Right kidney (tissue), 1 donor: ENCODE measurements around the gene PIWIL4.
A peak's percentile ranks its signal among the peaks of the same experiment; 100 is the strongest.
"Not testable (repeated sequence)": the region's sequence is repeated elsewhere in the genome, so short reads cannot be mapped to it uniquely, and the experiment has no call there.

ENCODE experiments used
- DNase-seq: peaks from one replicate; pipeline ENCODE4 v3.0.0-alpha.2; 2016

PIWIL4 gene

DNA sequence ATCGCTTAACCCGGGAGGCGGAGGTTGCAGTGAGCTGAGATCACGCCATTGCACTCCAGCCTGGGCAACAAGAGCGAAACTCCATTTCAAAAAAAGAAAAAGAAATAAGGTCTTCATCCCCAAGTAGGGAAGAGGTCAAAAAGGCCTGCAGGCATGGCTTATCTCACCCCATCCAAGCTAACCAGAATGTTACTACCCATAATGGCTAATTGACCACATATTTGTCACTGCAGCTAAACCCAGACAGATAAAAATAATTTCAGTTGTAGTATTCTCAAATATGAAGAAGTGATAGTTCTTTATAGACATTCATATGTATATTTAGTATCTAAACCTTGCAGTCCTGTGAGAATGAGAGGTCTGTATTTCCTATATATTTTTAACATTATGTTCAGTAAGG is 17.8 kb downstream of the PIWIL4 start:
- no peak for DNase-seq

DNA sequence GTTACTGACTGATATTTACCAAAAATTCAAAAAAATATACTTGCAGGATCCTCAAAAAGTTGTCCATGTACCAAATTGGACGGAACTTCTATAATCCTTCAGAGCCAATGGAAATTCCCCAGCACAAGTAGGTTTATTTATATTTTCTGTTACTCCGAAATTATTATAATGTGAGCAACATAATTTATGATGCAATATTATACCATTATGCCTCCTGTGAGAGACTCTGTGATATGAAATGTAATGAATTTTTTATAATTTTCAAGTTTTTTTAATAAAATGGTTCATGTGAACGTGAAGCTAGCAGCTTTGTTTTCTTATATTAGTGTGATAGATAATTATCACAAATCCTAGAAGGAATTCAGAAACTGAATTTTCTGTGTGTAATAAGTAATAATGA is 18.2 kb downstream of the PIWIL4 start:
- no peak for DNase-seq

DNA sequence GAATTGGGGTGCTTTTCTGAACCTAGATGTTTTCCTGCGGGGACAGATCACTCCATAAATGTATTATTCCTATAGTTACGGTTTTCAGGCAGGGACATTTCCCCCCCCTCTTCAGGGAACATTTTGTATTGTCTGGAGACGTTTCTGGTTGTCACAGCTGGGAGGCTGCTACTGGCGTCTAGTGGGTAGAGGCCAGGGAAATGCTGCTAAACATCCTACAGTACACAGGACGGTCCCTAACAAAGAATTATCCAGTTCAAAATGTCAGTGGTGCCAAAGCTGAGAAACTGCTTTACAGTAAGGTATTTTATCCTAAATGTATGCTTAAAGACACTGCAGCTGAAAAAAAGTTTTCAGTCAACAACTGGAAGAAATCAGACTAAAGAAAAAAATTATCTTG is 19.4 kb downstream of the PIWIL4 start:
- DNase-seq, result no peak

DNA sequence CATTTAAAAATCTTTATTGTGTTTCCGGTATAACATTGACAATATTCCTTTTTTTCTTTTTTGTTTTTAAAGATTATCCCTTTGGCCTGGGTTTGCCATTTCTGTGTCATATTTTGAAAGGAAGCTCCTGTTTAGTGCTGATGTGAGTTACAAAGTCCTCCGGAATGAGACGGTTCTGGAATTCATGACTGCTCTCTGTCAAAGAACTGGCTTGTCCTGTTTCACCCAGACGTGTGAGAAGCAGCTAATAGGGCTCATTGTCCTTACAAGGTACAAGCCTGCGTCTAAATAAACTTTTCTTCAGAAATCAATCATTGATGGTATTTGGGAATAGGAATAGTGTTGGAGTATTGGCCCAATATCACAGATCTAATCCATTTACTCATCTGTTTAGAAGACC is 19.8 kb downstream of the PIWIL4 start:
- no peak for DNase-seq

DNA sequence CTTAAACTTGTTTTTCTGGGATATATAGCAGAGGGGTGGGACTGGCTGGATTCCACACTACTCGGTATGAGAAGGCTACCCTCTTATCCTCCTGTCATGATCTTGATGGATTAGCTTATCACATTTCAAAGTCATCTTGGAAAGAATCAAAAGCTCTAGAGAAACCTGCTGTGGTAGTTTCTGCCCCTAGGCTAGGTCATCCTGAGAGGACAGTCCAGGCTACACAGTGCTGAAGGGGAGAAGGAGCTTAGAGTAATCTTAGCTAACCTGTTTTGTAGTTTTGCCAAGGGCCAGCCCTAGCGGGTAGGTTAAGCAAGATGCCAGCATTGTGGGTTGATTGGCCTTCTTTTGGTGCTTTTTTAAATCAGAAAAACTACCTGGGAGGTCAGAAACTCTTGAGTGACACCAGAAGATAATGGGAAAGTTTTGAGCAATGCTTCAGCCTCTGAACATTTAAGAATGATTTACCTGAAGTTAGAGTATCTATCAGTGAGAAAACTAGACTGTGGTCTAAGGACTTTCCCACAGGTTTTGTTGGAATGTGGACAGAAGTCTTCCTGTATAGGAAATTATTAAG is 21.3 kb downstream of the PIWIL4 start:
- no peak for DNase-seq

DNA sequence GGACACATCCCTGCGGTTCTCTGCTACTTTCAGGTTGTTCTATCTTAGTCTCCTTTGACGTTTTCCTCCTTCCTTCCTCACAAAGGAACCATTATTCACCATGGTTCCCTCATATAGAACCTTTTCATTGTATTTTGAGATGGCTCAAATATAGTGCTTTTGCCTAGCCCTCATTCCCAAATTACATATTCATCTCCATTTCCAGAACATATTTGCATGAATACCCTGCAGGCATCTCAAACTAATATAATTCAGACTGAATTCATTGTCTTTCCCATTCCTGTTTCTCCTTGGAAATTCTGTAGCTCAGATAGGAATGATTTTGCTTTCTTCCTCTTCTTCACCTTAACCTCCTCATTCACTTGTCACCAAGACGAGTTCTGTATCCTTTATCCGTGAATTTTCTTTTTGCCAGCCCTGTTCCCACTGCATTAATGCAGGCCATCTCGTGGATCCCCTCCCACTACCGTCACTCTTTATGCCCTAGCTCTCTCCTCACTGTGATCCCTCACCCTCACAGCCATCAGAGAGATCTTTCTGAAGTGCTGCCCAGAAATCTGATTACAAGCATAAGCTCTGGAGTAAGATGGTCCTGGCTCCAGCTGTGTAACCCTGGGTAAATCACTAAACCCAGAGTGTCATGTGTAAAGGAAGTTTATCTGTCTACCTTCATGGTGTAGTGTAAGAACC is 23.3 kb downstream of the PIWIL4 start:
- no peak for DNase-seq

DNA sequence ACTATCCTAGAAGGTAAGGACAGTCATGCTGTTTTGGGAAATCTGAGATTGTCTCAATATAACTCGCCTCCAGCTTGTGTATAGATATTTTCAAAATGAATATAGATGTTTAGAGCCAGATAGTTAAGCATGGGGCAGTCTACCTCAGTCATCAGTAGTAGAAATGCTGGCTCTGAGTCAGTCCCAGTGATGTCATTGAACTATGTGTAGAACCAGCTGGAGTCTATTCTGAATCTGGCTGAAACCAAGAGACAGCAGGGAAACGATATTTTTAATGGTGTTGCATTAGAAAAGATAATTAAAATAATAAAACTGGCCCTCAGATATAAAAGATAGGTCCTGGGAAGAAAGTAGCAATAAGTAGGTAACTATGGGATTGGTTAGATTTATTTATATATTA is 25.9 kb downstream of the PIWIL4 start:
- no peak for DNase-seq

DNA sequence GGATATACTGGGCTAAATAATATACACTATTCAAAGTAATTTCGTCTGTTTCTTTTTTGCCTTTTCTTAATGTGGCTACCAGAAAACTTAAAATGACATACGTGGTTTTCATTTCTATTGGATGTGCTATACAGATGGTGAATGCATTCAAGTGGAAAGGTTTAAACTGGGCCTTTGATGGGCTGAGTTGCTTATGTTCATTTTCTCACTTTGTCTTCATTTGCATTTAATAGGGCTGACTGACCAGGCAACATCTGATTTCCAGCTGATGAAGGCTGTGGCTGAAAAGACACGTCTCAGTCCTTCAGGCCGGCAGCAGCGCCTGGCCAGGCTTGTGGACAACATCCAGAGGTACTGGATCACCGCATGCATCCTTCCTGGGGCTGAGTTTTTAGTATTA is 27.9 kb downstream of the PIWIL4 start:
- no peak for DNase-seq

DNA sequence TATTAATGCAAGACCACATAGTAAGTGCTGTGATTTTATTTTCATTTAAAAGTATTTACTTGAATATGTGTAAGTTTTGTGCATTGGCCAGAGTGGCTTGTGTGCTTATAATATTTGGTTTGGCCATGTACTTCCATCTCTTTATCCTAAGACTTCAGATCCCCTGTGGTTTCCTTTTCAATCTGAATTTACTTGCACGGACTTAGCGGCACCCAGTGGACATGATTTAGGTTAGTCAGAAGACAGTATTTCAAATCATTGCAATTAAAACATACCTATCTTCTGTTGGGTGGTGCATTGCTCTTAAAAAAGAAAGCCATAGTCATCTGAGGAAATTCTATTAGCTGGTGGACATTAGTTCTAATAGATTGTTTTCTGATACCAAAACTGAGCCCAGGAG is 30.7 kb downstream of the PIWIL4 start:
- no peak for DNase-seq

DNA sequence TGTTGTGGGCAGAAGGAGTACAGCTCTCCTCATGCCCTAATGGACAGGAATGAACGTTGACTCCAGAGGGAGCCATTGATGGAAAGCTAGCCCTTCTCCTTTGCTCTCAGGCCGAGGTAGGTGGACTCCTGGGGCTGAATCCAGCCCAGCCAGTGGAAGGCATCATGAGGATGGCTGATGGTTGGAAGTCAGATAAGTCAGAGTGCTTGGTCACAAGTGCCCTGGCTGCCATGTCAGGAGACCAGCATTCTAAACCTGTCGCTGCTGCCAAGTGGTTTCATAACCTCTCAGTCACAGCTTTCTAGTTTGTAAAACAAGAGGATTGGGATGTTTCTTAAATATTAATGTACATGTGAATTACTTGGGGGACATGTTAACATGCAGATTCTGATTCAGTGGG is 32.3 kb downstream of the PIWIL4 start:
- no peak for DNase-seq

DNA sequence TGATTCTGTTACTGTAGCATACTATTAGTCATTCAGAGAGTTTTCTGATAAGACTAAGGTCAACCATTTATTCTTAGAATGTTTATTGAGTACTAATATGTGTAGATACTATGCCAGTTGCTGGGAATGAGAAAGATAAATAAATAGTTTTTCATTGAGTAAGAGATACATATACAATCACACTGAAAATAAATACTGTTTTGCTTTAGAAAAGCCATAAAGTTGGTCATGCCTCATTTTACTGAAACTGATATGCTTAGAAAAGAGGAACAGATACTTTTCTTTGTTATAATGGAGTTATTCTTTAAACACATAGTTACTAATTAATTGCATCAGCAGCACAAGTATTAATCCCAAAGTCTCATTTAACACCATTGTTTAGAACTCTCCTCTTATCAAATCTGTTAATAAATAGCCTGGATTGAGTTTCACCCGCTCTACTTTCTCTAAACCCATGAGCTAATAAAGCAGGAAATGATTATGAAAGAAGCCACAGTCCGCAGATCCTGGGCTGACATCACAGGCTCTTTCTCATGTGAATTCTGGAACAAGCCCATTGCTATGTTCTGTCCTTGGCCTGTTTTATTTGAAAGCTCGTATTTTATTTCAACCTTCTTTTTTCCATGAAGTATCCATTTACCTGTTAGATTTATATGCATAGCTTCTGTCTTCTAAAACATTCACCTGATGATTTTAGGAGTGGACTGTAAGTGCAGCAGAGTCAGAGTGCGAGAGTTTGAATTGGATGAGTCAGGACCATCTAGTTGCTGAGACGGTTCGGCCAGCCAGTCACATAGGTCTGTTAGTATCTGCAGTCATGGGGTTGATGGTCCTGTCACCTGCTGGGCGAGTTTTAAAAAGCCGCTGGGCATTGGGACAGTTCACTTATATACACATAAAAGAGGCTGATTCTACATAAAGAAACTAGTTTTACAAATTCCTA is 35.5 kb downstream of the PIWIL4 start:
- DNase-seq, result peak; percentile 41

DNA sequence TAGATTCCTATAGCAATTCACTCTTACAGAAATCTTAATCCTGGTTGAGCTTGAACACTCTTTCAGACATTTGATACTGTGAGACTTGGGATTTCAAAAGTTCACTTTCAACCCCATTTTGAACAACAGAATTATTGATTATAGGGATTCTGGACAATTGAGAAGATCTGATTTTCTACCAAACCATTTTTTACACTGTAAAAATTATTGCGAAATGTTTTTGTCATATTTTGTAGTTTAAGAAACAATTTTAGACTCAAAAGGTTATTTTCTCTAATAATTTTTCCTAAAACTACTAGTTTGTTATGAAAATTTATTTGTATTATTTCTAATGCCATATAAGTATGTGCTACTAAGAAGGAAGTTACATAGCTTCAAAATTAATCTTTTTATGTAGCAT is 36.4 kb downstream of the PIWIL4 start:
- no peak for DNase-seq

DNA sequence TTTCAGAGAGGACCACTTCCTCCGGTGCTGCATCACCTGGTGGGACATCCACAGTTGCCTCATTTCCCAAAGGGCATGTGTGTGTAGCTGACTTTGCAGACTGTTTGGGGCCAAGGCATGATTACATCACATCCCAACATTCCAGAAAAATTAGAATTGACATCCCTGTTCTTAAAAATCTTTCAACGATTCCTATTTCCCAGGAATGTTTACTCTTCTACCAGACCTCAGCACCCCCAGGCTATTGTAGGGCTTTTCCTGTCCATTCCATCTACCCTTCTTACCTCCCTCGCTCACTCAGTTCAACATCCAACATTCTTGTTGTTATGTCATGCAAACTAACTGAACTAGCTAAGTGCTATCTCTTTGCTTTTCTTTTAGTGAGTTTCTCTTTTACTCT is 37.3 kb downstream of the PIWIL4 start:
- no peak for DNase-seq

DNA sequence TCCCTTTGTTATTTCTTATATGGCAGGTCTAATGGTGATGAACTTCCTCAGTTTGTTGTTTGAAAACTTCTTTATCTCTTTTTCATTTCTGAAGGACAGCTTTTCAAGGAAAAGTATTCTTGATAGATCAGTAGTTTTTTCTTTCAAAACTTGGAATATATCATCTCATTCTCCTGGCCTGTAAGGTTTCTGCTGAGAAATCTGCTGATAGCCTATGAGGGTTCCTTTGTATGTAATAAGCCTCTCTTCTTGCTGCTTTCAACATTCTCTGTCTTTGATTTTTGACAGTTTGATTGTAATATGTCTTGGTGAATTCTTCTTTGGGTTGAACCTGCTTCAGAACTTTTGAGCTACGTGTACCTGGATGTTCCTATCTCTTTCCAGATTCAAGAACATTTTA is 46.0 kb downstream of the PIWIL4 start:
- no peak for DNase-seq

DNA sequence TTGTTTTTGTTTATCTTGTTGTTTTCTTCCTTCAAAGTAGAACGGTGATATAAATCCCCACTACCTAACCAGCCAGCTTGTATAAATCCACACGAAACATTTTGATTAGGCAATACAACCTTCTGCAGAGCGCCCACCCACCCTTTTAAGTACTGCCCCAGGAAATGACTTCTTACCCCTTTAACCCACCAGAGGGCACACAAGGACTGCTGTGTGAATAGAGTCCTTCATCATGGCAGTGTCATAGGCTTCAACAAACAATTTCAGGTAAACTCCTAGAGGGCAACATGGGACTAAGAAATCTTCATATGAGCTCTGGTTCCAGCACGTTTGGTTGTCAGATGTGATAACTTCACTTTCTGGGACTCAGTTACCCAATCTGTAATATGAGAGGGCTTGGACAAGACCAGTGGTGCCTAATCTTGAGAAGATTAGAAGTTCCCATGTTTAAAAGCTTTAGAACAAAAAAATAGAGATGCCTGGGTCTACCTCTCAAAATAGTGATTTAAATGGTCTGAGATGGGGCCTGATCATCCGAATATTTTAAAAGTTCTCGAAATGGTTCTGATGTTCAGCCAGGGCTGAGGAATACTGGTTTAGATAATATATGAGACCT is 56.1 kb downstream of the PIWIL4 start:
- DNase-seq, result peak; percentile 49

DNA sequence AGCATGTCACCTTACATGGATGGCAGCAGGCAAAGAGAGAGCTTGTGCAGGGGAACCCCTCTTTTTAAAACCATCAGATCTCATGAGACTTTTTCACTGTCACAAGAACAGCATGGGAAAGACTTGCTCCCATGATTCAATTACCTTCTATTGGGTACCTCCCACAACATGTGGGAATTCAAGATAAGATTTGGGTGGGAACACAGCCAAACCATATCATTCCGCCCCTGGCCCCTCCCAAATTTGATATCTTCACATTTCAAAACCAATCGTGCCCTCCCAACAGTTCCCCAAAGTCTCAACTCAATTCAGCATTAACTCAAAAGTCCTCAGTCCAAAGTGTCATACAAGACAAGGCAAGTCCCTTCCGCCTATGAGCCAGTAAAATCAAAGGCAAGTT is 58.3 kb downstream of the PIWIL4 start:
- not testable (repeated sequence) for DNase-seq

DNA sequence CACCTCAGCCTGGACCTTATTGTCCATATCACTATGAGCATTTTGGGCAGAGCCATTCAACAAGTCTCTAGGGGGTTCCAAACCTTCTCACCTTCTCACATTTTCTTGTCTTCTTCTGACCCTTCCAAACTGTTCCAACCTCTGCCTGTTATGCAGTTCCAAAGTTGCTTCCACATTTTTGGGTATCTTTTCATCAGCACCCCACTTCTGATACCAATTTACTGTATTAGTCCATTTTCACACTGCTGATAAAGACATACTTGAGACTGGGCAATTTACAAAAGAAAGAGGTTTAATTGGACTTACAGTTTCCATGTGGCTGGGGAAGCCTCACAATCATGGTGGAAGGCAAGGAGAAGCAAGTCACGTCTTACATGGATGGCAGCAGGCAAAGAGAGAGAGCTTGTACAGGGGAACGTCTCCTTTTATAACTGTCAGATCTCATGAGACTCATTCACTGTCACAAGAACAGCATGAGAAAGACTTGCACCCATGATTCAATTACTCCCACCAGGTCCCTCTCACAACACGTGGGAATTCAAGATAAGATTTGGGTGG is 59.9 kb downstream of the PIWIL4 start:
- DNase-seq, result not testable (repeated sequence)

DNA sequence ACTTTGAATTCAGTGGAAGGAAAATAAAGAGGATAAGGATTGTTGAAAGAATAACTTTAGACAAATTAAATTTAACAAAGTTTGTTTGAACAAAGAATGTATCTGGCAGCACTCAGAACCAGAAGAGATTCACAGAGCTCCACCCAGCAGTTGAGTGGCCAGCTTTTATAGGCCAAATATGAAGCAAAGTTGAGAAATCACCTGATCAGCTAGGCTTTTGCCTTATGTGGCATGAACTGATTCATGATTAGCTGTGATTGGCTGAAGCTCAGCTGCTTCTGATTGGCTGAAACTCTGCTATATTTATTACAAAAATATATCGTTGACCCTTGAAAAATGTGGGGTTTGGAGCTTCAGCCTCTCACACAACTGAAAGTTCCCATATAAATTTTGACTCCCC is 62.6 kb downstream of the PIWIL4 start:
- no peak for DNase-seq

DNA sequence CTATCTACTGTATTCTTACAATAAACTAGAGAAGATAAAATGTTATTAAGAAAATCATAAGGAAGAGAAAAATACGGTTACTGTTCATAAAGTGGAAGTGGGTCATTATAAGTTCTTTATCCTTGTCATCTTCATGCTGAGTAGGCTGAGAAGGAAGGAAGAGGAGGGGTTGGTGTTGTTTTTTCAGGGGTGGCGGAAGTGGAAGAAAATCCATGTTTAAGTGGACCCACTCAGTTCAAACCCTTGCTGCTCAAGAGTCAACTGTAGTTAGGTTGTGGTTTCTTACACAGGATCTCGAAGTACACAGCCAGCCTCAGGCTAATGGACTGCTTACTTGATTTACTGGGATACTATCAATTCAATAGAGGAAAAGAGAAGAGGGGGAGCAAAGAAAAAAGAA is 63.1 kb downstream of the PIWIL4 start:
- no peak for DNase-seq

DNA sequence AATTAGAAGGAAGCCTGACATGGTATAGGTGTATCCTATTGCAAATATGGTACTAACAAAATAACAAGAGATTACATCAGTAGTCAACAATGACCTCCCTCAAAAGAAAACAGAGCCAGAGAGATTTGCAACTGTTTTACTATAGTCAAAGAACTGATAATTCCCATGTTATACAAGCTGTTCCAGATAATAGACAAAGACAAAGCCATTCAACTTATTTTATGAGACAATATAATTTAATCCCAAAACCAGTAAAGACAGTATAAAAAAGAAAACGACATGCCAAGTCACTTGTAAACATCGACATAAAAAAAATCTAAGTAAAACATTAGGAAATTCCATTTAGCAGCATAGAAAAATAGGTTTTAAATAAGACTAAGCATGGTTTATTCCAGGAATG is 65.2 kb downstream of the PIWIL4 start:
- DNase-seq, result no peak

DNA sequence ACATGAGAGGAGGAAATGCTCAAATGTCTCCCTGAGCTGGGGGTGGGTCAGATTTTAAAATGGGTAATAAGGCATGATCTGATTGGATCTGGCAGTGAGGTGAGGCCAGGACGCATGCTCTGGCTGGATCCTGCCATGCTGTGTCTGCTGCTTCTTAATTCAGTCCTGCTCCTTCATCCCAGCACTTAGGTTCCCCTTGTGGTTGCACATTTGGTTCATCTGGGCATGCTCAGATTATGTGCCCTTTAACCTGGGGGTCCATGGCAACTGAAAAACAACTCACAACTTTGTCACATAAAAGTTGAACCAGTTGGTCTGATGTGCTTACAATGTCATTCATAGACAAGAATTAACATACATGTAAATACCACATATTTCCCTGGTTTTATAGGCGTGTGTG is 67.9 kb downstream of the PIWIL4 start:
- DNase-seq, result no peak

DNA sequence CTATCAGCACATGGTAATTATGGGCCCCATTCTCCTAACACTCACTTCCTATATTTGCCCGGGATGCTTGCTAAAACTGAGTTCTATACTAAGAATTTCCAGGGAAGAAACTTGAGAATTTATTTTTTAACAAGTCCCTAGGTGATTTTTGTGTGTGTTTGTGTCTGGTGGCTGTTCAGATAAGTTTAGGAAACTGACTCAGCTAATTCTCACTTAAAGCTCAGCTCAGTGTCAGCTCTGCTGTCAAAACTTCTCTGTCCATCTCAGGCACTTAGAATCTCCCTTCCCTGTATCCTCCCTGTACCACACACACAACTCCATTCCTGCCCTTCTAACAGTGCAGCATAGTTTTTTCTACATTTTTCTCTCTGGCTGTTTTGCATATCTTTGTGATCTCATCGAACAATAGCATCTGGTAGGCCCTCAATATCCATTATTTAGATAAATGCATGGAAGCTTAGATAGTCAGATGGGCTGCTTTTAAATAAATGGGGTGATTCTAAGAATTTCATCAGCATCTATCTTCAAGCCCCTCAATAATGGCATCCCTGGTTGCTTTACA is 69.3 kb downstream of the PIWIL4 start:
- DNase-seq, result no peak
